Kidney (tissue), 14 donors: ENCODE results near the gene BUD31. TPM values are rescaled to one million over a fixed set of nuclear protein-coding genes. Genes with fewer than 3 reads are reported as not detected.

Experiments used
- DNase-seq, 5 donors: peaks; one replicate each; pipeline ENCODE4 v3.0.0-alpha.2; 2013 to 2020
- FAIRE-seq: peaks from 2 replicates; lab custom pipeline; 2012; peaks lifted over from hg19 to GRCh38; lab: Jason Lieb, UNC
- H3K27ac ChIP-seq, 2 donors: one replicate each; pipeline ENCODE4 v1.7.0; 2013; ENCODE audit warnings: low read depth in 2 of 2, low read length in 2 of 2, inconsistent platforms in 1 of 2
- H3K27me3 ChIP-seq: one replicate; pipeline ENCODE4 v1.7.1; 2013; ENCODE audit warnings: low read length, inconsistent platforms; ENCODE audit not compliant: control insufficient read depth, insufficient read depth
- H3K36me3 ChIP-seq, 3 donors: one replicate each; pipeline versions ENCODE4 v1.7.0 to v1.7.1; 2013; ENCODE audit warnings: low read length in 3 of 3, control low read depth in 1 of 3, inconsistent platforms in 1 of 3; ENCODE audit not compliant: insufficient read depth in 3 of 3, control insufficient read depth in 2 of 3
- H3K4me1 ChIP-seq, 3 donors: one replicate each; pipeline versions ENCODE4 v1.7.0 to v1.7.1; 2013; ENCODE audit warnings: low read length in 3 of 3, inconsistent platforms in 1 of 3, low read depth in 1 of 3; ENCODE audit not compliant: control insufficient read depth in 2 of 3, insufficient read depth in 2 of 3
- H3K4me3 ChIP-seq, 3 donors: one replicate each; pipeline versions ENCODE4 v1.7.0 to v1.8.1; 2013; ENCODE audit warnings: low read length in 3 of 3, control low read depth in 1 of 3, inconsistent platforms in 1 of 3
- H3K9ac ChIP-seq, 3 donors: one replicate each; pipeline versions ENCODE4 v1.7.0 to v1.7.1; 2013; ENCODE audit warnings: low read length in 3 of 3, control low read depth in 1 of 3, inconsistent platforms in 1 of 3
- H3K9me3 ChIP-seq, 3 donors: one replicate each; pipeline versions ENCODE4 v1.7.0 to v1.7.1; 2013; ENCODE audit warnings: low read length in 3 of 3, control low read depth in 1 of 3, inconsistent platforms in 1 of 3; ENCODE audit not compliant: control insufficient read depth in 2 of 3, insufficient read depth in 1 of 3
- CTCF ChIP-seq: IDR thresholded peaks from 3 replicates; pipeline ENCODE4 v1.5.1; 2012; ENCODE audit warnings: mild to moderate bottlenecking, moderate library complexity, borderline replicate concordance; ENCODE audit not compliant: insufficient read depth; ENCODE audit errors: extremely low read depth
- intact Hi-C: fragments of 100-400 bp; cut with DNase I; formaldehyde crosslinking; loops from one replicate; pipeline ENCODE4 v1.11.1; 2022
- polyA plus RNA-seq: library from polyadenylated mRNA; stranded (reverse); fragments of 350-450 nt; fragmentation: Illumina TruSeq; extraction: RNeasy Lipid Tissue Mini Kit (QIAGEN cat#74804); gene quantifications from one replicate; pipeline ENCODE4 v1.2.3, GENCODE V29; 2014; ENCODE audit warnings: low read depth, low replicate concordance; ENCODE audit not compliant: insufficient read depth
- total RNA-seq: library from RNA; stranded (reverse); fragmentation: NEBNext Ultra II Directional; extraction: Animal tissue kit (Norgen Biotek cat#: 25700); gene quantifications from one replicate; pipeline ENCODE4 v1.2.1, GENCODE V29; 2021
- donor health status: control.
- donor health status: control.
- donor health status: control.
- donor health status: control.
- donor health status: control.
- donor health status: DM: yes; HTN: yes; CAD: no.
- donor health status: Normal renal cell carcinoma (clear cell type).

The BUD31 gene
- total and polyA plus RNA-seq, 2 donors from 2014 or later, result 79.0 to 141 TPM

DNA sequence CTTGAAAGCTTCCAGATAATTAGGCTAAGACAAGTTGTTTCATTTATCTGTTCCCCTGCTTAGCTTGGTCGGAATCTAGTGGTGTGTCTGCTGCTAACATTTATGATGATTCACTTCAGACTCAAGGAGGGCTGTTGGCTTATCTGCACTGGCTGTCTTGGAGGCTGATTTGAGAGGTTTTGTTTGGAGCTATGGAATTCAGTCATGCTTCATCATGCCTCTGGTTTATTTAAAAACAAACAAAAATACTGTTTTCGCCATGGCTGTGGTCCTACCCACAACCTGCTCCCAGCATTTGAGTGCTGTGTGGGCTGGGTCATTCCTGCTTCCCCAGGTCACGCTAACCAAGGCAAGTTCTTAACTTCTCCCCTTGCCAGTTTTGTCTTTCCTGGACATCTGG, 46.0 kb upstream of the BUD31 start:
- H3K4me3 ChIP-seq, result no peak overlapping the region
- H3K9me3 ChIP-seq, result no peaks in the 10 kb centered on the region
- DNase-seq (no peak), FAIRE-seq (no peak)
- intact Hi-C loops, result no loop called here
- no peaks in the 10 kb centered on the region for H3K27me3 ChIP-seq
- no peak for TF ChIP-seq CTCF
- no peaks in the 10 kb centered on the region for H3K4me1 ChIP-seq
- H3K36me3 ChIP-seq, result peaks cover 0 to 27% (median 24%) of the 10 kb centered on the region in 3 donors
- H3K9ac ChIP-seq, result no peak overlapping the region
- H3K27ac ChIP-seq, result no peak overlapping the region

- intact Hi-C loops, result no loop called here
- H3K9me3 ChIP-seq, result no peaks in the 10 kb centered on the region
- no peak overlapping the region for H3K4me3 ChIP-seq
- FAIRE-seq (no peak), DNase-seq (no peak)
- TF ChIP-seq CTCF, result no peak
- no peaks in the 10 kb centered on the region for H3K27me3 ChIP-seq
- peaks cover 0 to 22% (median 22%) of the 10 kb centered on the region in 3 donors for H3K36me3 ChIP-seq
- H3K27ac ChIP-seq, result no peak overlapping the region
- H3K4me1 ChIP-seq, result no peaks in the 10 kb centered on the region
- H3K9ac ChIP-seq, result no peak overlapping the region
Observed at GRCh38 chr7:99363286-99363685, 45.5 kb upstream of the BUD31 start.

GRCh38 chr7:99365318-99366141, 43.2 kb upstream of the BUD31 start:
- FAIRE-seq (no peak), DNase-seq (peak in 3 of 5 donors; percentile 25 to 75 (median 48))
- Histone ChIP-seq H3K9ac (no peak overlapping the region), H3K27ac (no peak overlapping the region), H3K4me1 (no peaks in the 10 kb centered on the region), H3K36me3 (peaks cover 0 to 15% (median 14%) of the 10 kb centered on the region in 3 donors), H3K4me3 (no peak overlapping the region), H3K27me3 (no peaks in the 10 kb centered on the region), H3K9me3 (no peaks in the 10 kb centered on the region)
- peak; percentile 57 for TF ChIP-seq CTCF
- intact Hi-C loops, result no loop called here
